K562 (cell line): ENCODE data around the gene CCDC88A. TPM values are rescaled to one million over a fixed set of nuclear protein-coding genes. Genes with fewer than 3 reads are reported as not detected.

Experiments
- CSDE1 ChIP-seq, 2 experiments: fragments of 450-650 bp; IDR thresholded peaks; 2 replicates each; pipeline ENCODE4 v1.6.1; 2016; ENCODE audit warnings: mild to moderate bottlenecking in 1 of 2
- EP300 ChIP-seq: IDR thresholded peaks from 2 replicates; pipeline ENCODE4 v1.6.1; 2012; ENCODE audit warnings: low read length, improper control_type of control experiment
- JUN ChIP-seq, 2 experiments: sonication (generic) in 1 of 2; formaldehyde crosslinking in 1 of 2; IDR thresholded peaks; 2 replicates each; pipeline versions ENCODE4 v1.6.1 to v1.8.0; 2012 to 2022; ENCODE audit warnings: borderline replicate concordance in 2 of 2, mild to moderate bottlenecking in 2 of 2, improper control_type of control experiment in 1 of 2, low read depth in 1 of 2, low read length in 1 of 2, missing genetic modification reagents in 1 of 2
- KLF13 ChIP-seq: fragments of 450-650 bp; IDR thresholded peaks from 2 replicates; pipeline ENCODE4 v1.6.1; 2016; ENCODE audit warnings: missing genetic modification characterization, low read depth, mild to moderate bottlenecking, missing compliant biosample characterization, moderate library complexity, borderline replicate concordance
- NFYB ChIP-seq: IDR thresholded peaks from 2 replicates; pipeline ENCODE4 v1.6.1; 2011; ENCODE audit warnings: mild to moderate bottlenecking, moderate library complexity; ENCODE audit not compliant: insufficient read length; ENCODE audit errors: extremely low read depth
- RB1 ChIP-seq: fragments of 450-650 bp; IDR thresholded peaks from 2 replicates; pipeline ENCODE4 v1.6.1; 2017; ENCODE audit warnings: low read depth, mild to moderate bottlenecking
- SLC30A9 ChIP-seq: fragments of 250-450 bp; sonication (Bioruptor Pico); IDR thresholded peaks from 2 replicates; pipeline ENCODE4 v1.8.0; 2022; ENCODE audit warnings: mild to moderate bottlenecking, moderate library complexity
- SPI1 ChIP-seq: IDR thresholded peaks from 2 replicates; pipeline ENCODE4 v1.6.1; 2011; ENCODE audit warnings: low read depth, low read length, control low read depth, borderline replicate concordance
- YY1 ChIP-seq, 3 experiments: IDR thresholded peaks; 2 replicates each; pipeline ENCODE4 v1.6.1; 2011; ENCODE audit warnings: low read length in 2 of 3, mild to moderate bottlenecking in 2 of 3, moderate library complexity in 2 of 3, borderline replicate concordance in 1 of 3, control low read depth in 1 of 3, low read depth in 1 of 3; ENCODE audit not compliant: insufficient read depth in 3 of 3, insufficient replicate concordance in 2 of 3, control insufficient read depth in 1 of 3, insufficient read length in 1 of 3; ENCODE audit errors: extremely low read depth in 1 of 3
- ZFX ChIP-seq: sonication (generic); formaldehyde crosslinking; IDR thresholded peaks from 2 replicates; pipeline ENCODE4 v1.8.0; 2022; ENCODE audit warnings: mild to moderate bottlenecking, missing genetic modification reagents, moderate library complexity
- ZNF140 ChIP-seq: fragments of 250-450 bp; sonication (Bioruptor Pico); IDR thresholded peaks from 2 replicates; pipeline ENCODE4 v1.8.0; 2021; ENCODE audit warnings: moderate library complexity, mild to moderate bottlenecking, inconsistent platforms
- ZNF316 ChIP-seq: fragments of 450-650 bp; IDR thresholded peaks from 2 replicates; pipeline ENCODE4 v1.6.1; 2016
- ZSCAN29 ChIP-seq: fragments of 450-650 bp; IDR thresholded peaks from 2 replicates; pipeline ENCODE4 v1.6.1; 2017
- polyA plus RNA-seq, 8 experiments: library from polyadenylated mRNA; depleted of rRNA in 4 of 8; stranded (reverse) in 5 of 8; unstranded in 3 of 8; fragments of >200 nt; fragmentation: Nextera tagmentation in 2 of 8; fragmentation: Illumina TruSeq in 1 of 8; extraction: Ambion mirVana in 2 of 8; extraction: Trizol in 1 of 8; gene quantifications; 2 replicates each; pipeline versions ENCODE4 v1.2.1 to v1.2.3, GENCODE V29; 2011 to 2014; ENCODE audit warnings: inconsistent platforms in 1 of 8, missing spikeins in 1 of 8
- total RNA-seq, 7 experiments: library from RNA; depleted of rRNA in 6 of 7; stranded (reverse); fragments of >200 nt in 6 of 7; fragmentation: Illumina TruSeq in 2 of 7; extraction: Trizol in 2 of 7; gene quantifications; 2 replicates each; pipeline versions ENCODE4 v1.2.1 to v1.2.3, GENCODE V29; 2011 to 2021; ENCODE audit warnings: low replicate concordance in 1 of 7
- TF ChIP-seq, protein P1 (sequence below), 3 experiments: fragments of 200-800 bp in 1 of 3; fragments of 250-450 bp in 1 of 3; fragments of 450-650 bp in 1 of 3; sonication (Bioruptor Pico) in 1 of 3; sonication (Bioruptor generic) in 1 of 3; formaldehyde crosslinking in 1 of 3; IDR thresholded peaks; 2 replicates each; pipeline versions ENCODE4 v1.6.1 to v1.8.0; 2016 to 2022; ENCODE audit warnings: mild to moderate bottlenecking in 2 of 3, missing genetic modification characterization in 2 of 3, missing compliant biosample characterization in 1 of 3, moderate library complexity in 1 of 3
- TF ChIP-seq, protein P2 (sequence below), 2 experiments: fragments of 450-650 bp; conservative IDR thresholded peaks; 2 replicates each; pipeline ENCODE4 v1.6.1; 2017; ENCODE audit warnings: mild to moderate bottlenecking in 2 of 2, moderate library complexity in 2 of 2
- TF ChIP-seq, protein P3 (sequence below): IDR thresholded peaks from 2 replicates; pipeline ENCODE4 v1.6.1; 2011; ENCODE audit not compliant: insufficient read length; ENCODE audit errors: extremely low read depth
- TF ChIP-seq, protein P4 (sequence below), 2 experiments: fragments of 200-800 bp in 1 of 2; sonication (Bioruptor generic) in 1 of 2; sonication (generic) in 1 of 2; formaldehyde crosslinking in 1 of 2; IDR thresholded peaks in 1 of 2; conservative IDR thresholded peaks in 1 of 2; 2 replicates each; pipeline versions ENCODE4 v1.5.0 to v1.6.1; 2016 to 2020; ENCODE audit warnings: missing compliant biosample characterization in 1 of 2, missing genetic modification characterization in 1 of 2, missing genetic modification reagents in 1 of 2

Gene CCDC88A
- total and polyA plus RNA-seq, 9 of the 15 experiments (the other 6 are each of a cell fraction or from before 2014, with no cell fraction given): 29.3 to 102 (median 55.6) TPM

DNA sequence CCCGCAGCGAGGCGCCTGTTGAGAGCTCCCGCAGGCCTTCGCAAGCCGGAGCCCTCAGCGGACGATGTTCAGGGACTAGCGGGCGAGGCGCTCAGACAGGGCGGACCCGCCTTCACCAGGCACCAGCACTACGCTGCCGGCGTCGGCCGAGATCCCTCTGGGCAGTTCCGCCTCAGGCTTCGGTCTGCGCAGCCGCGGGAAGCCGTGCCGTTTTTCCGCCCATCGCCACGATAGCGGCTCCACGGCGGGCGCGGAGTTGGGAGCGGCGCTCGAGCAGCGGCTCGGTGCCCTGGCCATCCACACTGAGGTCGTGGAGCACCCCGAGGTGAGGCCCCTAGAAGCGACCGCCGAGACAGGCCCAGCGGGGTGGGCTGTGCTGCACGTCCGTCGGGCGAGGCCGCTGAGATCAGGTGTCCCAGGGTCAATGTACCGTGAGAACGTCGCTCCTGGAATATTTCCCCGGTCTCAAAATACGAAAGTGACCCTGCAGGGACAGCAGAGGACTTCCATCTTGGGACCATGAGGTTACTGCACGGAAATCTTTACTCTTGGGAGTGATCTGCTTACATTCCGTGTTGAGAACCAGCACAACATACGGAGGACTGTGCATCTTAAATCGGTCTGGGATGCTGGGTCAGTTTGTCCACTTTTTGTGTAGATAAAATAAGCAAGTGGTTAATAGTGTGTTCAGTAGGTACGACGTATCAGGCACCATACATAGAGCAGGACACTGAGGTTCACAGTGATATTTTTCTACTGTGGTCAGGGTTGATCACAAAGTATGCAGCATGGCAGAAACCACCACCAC is 137.3 kb downstream of the CCDC88A start (continued):
- TF ChIP-seq, protein P1, sequence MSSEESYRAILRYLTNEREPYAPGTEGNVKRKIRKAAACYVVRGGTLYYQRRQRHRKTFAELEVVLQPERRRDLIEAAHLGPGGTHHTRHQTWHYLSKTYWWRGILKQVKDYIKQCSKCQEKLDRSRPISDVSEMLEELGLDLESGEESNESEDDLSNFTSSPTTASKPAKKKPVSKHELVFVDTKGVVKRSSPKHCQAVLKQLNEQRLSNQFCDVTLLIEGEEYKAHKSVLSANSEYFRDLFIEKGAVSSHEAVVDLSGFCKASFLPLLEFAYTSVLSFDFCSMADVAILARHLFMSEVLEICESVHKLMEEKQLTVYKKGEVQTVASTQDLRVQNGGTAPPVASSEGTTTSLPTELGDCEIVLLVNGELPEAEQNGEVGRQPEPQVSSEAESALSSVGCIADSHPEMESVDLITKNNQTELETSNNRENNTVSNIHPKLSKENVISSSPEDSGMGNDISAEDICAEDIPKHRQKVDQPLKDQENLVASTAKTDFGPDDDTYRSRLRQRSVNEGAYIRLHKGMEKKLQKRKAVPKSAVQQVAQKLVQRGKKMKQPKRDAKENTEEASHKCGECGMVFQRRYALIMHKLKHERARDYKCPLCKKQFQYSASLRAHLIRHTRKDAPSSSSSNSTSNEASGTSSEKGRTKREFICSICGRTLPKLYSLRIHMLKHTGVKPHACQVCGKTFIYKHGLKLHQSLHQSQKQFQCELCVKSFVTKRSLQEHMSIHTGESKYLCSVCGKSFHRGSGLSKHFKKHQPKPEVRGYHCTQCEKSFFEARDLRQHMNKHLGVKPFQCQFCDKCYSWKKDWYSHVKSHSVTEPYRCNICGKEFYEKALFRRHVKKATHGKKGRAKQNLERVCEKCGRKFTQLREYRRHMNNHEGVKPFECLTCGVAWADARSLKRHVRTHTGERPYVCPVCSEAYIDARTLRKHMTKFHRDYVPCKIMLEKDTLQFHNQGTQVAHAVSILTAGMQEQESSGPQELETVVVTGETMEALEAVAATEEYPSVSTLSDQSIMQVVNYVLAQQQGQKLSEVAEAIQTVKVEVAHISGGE (CRISPR knock-in tag; IDR thresholded peaks at IDR 0.05): peak in 1 of 3 experiments; percentile 89; a peak in 2 of 6 replicates
- no peak for TF ChIP-seq ZSCAN29
- TF ChIP-seq, protein P2, sequence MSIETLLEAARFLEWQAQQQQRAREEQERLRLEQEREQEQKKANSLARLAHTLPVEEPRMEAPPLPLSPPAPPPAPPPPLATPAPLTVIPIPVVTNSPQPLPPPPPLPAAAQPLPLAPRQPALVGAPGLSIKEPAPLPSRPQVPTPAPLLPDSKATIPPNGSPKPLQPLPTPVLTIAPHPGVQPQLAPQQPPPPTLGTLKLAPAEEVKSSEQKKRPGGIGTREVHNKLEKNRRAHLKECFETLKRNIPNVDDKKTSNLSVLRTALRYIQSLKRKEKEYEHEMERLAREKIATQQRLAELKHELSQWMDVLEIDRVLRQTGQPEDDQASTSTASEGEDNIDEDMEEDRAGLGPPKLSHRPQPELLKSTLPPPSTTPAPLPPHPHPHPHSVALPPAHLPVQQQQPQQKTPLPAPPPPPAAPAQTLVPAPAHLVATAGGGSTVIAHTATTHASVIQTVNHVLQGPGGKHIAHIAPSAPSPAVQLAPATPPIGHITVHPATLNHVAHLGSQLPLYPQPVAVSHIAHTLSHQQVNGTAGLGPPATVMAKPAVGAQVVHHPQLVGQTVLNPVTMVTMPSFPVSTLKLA (conservative IDR thresholded peaks at IDR 0.05): peak; percentile 4 to 54; a peak in 2 of 4 replicates
- no peak for TF ChIP-seq ZNF140 (CRISPR knock-in tag)
- no peak for TF ChIP-seq ZNF316
- TF ChIP-seq SPI1: peak; percentile 62; the same call in 1 of the 2 replicates
- TF ChIP-seq KLF13 (tag): peak; percentile 33; the same call in 1 of the 2 replicates
- TF ChIP-seq RB1: peak; percentile 67
- no peak for TF ChIP-seq EP300
- TF ChIP-seq YY1 (IDR thresholded peaks at IDR 0.05; ENCODE audit: borderline replicate concordance in 1 of 3, control insufficient read depth in 1 of 3, extremely low read depth in 1 of 3, insufficient read depth in 3 of 3, insufficient read length in 1 of 3, insufficient replicate concordance in 2 of 3, low read depth in 1 of 3, low read length in 2 of 3): peak in 2 of 3 experiments; percentile 63 to 80
- no peak for TF ChIP-seq NFYB
- TF ChIP-seq, protein P3, sequence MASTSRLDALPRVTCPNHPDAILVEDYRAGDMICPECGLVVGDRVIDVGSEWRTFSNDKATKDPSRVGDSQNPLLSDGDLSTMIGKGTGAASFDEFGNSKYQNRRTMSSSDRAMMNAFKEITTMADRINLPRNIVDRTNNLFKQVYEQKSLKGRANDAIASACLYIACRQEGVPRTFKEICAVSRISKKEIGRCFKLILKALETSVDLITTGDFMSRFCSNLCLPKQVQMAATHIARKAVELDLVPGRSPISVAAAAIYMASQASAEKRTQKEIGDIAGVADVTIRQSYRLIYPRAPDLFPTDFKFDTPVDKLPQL: peak; percentile 6
- no peak for TF ChIP-seq JUN (IDR thresholded peaks at IDR 0.05; ENCODE audit: borderline replicate concordance, low read depth, low read length)
- peak; percentile 91 for TF ChIP-seq JUN (CRISPR knock-in tag; IDR thresholded peaks at IDR 0.05; ENCODE audit: borderline replicate concordance)
- TF ChIP-seq CSDE1 (IDR thresholded peaks at IDR 0.05): no peak
- peak; percentile 97 for TF ChIP-seq ZFX
- TF ChIP-seq, protein P4, sequence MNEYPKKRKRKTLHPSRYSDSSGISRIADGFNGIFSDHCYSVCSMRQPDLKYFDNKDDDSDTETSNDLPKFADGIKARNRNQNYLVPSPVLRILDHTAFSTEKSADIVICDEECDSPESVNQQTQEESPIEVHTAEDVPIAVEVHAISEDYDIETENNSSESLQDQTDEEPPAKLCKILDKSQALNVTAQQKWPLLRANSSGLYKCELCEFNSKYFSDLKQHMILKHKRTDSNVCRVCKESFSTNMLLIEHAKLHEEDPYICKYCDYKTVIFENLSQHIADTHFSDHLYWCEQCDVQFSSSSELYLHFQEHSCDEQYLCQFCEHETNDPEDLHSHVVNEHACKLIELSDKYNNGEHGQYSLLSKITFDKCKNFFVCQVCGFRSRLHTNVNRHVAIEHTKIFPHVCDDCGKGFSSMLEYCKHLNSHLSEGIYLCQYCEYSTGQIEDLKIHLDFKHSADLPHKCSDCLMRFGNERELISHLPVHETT (CRISPR knock-in tag; conservative IDR thresholded peaks at IDR 0.05 in 1 of 2, IDR thresholded peaks at IDR 0.05 in 1 of 2): peak in 1 of 2 experiments; percentile 57; a peak in 1 of 4 replicates
- no peak for TF ChIP-seq SLC30A9 (CRISPR knock-in tag)
